Measurements from ENCODE around the gene SAP130. TPM values are rescaled to one million over a fixed set of nuclear protein-coding genes. Genes with fewer than 3 reads are reported as not detected.

The SAP130 gene
- total RNA-seq, 2 donors from 2014 or later, result 47.7 to 58.9 TPM

DNA sequence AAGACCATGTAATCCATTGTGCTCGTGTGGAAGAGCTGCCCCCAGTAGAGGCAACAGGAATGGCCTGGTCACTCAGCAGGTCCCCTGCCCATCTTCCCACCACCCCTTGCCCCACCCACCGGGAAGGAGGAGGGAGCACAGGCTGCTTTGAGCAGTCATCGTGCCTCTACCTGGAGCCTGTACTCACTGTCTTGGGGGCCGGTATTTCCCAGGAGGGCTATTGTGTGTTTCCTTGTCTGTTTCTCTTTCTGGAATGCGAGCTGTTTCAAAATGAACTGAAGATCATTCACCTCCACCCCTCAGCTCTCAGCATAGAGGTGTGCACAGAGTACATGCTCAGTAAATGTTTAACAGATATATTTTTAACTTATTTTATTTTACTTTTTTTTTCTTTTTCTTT, 134.4 kb downstream of the SAP130 start:
- TF ChIP-seq, protein P1, sequence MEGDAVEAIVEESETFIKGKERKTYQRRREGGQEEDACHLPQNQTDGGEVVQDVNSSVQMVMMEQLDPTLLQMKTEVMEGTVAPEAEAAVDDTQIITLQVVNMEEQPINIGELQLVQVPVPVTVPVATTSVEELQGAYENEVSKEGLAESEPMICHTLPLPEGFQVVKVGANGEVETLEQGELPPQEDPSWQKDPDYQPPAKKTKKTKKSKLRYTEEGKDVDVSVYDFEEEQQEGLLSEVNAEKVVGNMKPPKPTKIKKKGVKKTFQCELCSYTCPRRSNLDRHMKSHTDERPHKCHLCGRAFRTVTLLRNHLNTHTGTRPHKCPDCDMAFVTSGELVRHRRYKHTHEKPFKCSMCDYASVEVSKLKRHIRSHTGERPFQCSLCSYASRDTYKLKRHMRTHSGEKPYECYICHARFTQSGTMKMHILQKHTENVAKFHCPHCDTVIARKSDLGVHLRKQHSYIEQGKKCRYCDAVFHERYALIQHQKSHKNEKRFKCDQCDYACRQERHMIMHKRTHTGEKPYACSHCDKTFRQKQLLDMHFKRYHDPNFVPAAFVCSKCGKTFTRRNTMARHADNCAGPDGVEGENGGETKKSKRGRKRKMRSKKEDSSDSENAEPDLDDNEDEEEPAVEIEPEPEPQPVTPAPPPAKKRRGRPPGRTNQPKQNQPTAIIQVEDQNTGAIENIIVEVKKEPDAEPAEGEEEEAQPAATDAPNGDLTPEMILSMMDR (conservative IDR thresholded peaks at IDR 0.05), result no peak
- Histone ChIP-seq H3K4me3 (ENCODE audit: low read length) (no peak overlapping the region), H3K36me3 (ENCODE audit: control insufficient read depth, insufficient read depth, low read length) (no peaks in the 10 kb centered on the region), H3K9ac (ENCODE audit: extremely low read depth, low read length, poor library complexity, severe bottlenecking) (no peak overlapping the region), H3K4me1 (ENCODE audit: control insufficient read depth, insufficient read depth, low read length) (no peaks in the 10 kb centered on the region), H3K27me3 (ENCODE audit: control insufficient read depth, insufficient read depth, low read length, poor library complexity, severe bottlenecking) (no peaks in the 10 kb centered on the region), H3K27ac (ENCODE audit: low read depth, low read length) (no peak overlapping the region), H3K9me3 (ENCODE audit: control insufficient read depth, low read length) (no peaks in the 10 kb centered on the region)
- Mint-ChIP-seq H3K9me3 (no peaks in the 10 kb centered on the region), H3K27ac (no peak overlapping the region), H3K4me1 (no peaks in the 10 kb centered on the region), H3K36me3 (ENCODE audit: low read depth) (no peaks in the 10 kb centered on the region), H3K4me3 (no peak overlapping the region), H3K27me3 (ENCODE audit: insufficient read depth) (no peaks in the 10 kb centered on the region)
- DNase-seq, result peak; percentile 79
- WGBS, 2 experiments (ENCODE audit: insufficient coverage in 1 of 2, insufficient read length in 1 of 2), result 60 to 74% methylated on average over 1 to 5 of the region's 5 CpGs

DNA sequence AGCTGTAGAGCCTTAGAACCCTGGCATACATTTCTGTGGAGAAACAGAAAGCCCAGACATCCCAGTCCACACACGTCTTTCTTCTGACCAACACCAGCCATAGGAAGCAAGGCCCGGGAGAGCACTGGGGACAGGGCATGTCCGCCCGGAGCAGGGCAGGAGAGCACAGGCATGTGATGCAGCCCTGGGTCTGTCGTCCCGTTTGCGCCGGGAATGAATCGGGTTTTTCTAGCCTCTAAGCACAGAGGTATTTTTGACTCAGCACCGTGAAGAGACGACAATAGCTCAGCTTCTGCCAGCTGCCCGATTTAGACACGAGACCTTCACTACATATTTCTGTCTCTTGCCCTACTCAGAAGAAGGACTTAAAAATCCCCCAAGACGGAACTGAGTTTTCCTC, 134.8 kb downstream of the SAP130 start:
- H3K9me3 ChIP-seq (ENCODE audit: control insufficient read depth, low read length), result no peaks in the 10 kb centered on the region
- H3K9ac ChIP-seq (ENCODE audit: extremely low read depth, low read length, poor library complexity, severe bottlenecking), result no peak overlapping the region
- H3K36me3 ChIP-seq (ENCODE audit: control insufficient read depth, insufficient read depth, low read length), result no peaks in the 10 kb centered on the region
- no peaks in the 10 kb centered on the region for H3K4me1 ChIP-seq (ENCODE audit: control insufficient read depth, insufficient read depth, low read length)
- no peak overlapping the region for H3K27ac ChIP-seq (ENCODE audit: low read depth, low read length)
- H3K4me3 ChIP-seq (ENCODE audit: low read length), result no peak overlapping the region
- DNase-seq, result no peak
- Mint-ChIP-seq H3K4me1 (no peaks in the 10 kb centered on the region), H3K27me3 (ENCODE audit: insufficient read depth) (no peaks in the 10 kb centered on the region), H3K36me3 (ENCODE audit: low read depth) (no peaks in the 10 kb centered on the region), H3K9me3 (no peaks in the 10 kb centered on the region), H3K4me3 (no peak overlapping the region), H3K27ac (no peak overlapping the region)
- TF ChIP-seq, protein P1 (conservative IDR thresholded peaks at IDR 0.05), result no peak
- H3K27me3 ChIP-seq (ENCODE audit: control insufficient read depth, insufficient read depth, low read length, poor library complexity, severe bottlenecking), result no peaks in the 10 kb centered on the region
- 91 to 92% methylated on average over 13 to 14 of the region's 14 CpGs for WGBS, 2 experiments (ENCODE audit: insufficient coverage in 1 of 2, insufficient read length in 1 of 2)

DNA sequence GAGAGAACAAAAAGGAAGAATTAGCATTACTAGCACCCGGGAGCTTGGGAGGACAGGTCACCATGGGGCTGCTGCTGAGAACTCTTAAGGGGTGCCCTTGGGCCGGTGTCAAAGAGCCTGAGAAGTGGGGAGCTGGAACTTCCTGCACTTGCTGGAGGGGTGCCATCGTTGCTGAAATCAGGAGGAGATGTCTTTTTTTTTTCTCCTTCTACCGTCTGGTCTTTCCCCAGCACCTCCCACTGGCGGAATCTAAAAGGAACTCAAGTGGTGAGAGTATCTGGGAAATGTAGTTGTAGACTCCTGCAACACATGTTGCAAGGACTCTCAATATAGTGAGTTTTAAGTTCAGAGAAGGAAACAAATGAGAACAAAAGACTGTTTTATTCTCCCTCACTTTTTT, 136.0 kb downstream of the SAP130 start:
- Histone ChIP-seq H3K27ac (ENCODE audit: low read depth, low read length) (no peak overlapping the region), H3K27me3 (ENCODE audit: control insufficient read depth, insufficient read depth, low read length, poor library complexity, severe bottlenecking) (no peaks in the 10 kb centered on the region), H3K36me3 (ENCODE audit: control insufficient read depth, insufficient read depth, low read length) (no peaks in the 10 kb centered on the region), H3K9ac (ENCODE audit: extremely low read depth, low read length, poor library complexity, severe bottlenecking) (no peak overlapping the region), H3K4me3 (ENCODE audit: low read length) (no peak overlapping the region), H3K4me1 (ENCODE audit: control insufficient read depth, insufficient read depth, low read length) (no peaks in the 10 kb centered on the region), H3K9me3 (ENCODE audit: control insufficient read depth, low read length) (no peaks in the 10 kb centered on the region)
- Mint-ChIP-seq H3K4me3 (no peak overlapping the region), H3K27ac (no peak overlapping the region), H3K36me3 (ENCODE audit: low read depth) (no peaks in the 10 kb centered on the region), H3K27me3 (ENCODE audit: insufficient read depth) (no peaks in the 10 kb centered on the region), H3K4me1 (peaks cover 6% of the 10 kb centered on the region), H3K9me3 (no peaks in the 10 kb centered on the region)
- TF ChIP-seq, protein P1 (conservative IDR thresholded peaks at IDR 0.05), result no peak
- peak; percentile 67 for DNase-seq
- WGBS, 2 experiments (ENCODE audit: insufficient coverage in 1 of 2, insufficient read length in 1 of 2), result 81 to 100% methylated on average over 1 to 4 of the region's 5 CpGs

Other genes with a start within 250 kb of the SAP130 start
- 10 to 100 TPM; 76.3 to 82.5 TPM for gene WDR33, start 216.9 kb downstream of the SAP130 start, total RNA-seq
- 10 to 100 TPM; 56.1 to 70.4 TPM for gene POLR2D, start 169.9 kb downstream of the SAP130 start, total RNA-seq
- 10 to 100 TPM; 21.7 to 22.0 TPM for gene AMMECR1L, start 142.1 kb downstream of the SAP130 start, total RNA-seq
- 10 to 100 TPM; 66.9 to 78.6 TPM for gene UGGT1, start 63.1 kb upstream of the SAP130 start, total RNA-seq